Hepatocyte (in vitro differentiated cells): ENCODE results near the gene MEF2C. TPM values are rescaled to one million over a fixed set of nuclear protein-coding genes. Genes with fewer than 3 reads are reported as not detected.

ENCODE experiments used
- DNase-seq: peaks from one replicate; pipeline ENCODE4 v3.0.0-alpha.2; 2016; ENCODE audit warnings: low spot score
- H2AFZ ChIP-seq: fragments of 200-600 bp; sonication (generic); 2 replicates; pipeline ENCODE4 v1.6.0; 2016; ENCODE audit warnings: antibody characterized with exemption, mild to moderate bottlenecking
- H3K27ac ChIP-seq: fragments of 200-600 bp; sonication (generic); 2 replicates; pipeline ENCODE4 v1.5.1; 2016; ENCODE audit warnings: mild to moderate bottlenecking
- H3K27me3 ChIP-seq: fragments of 200-600 bp; sonication (generic); 2 replicates; pipeline ENCODE4 v1.6.1; 2016
- H3K36me3 ChIP-seq: fragments of 200-600 bp; sonication (generic); replicated peaks from 2 replicates; pipeline ENCODE4 v1.5.1; 2016; ENCODE audit warnings: low read depth; ENCODE audit not compliant: insufficient read depth
- H3K4me1 ChIP-seq: fragments of 200-600 bp; sonication (generic); 2 replicates; pipeline ENCODE4 v1.5.1; 2016; ENCODE audit warnings: mild to moderate bottlenecking, moderate library complexity; ENCODE audit not compliant: insufficient read depth
- H3K4me2 ChIP-seq: fragments of 200-600 bp; sonication (generic); 2 replicates; pipeline ENCODE4 v1.6.0; 2016
- H3K4me3 ChIP-seq: fragments of 200-600 bp; sonication (generic); 2 replicates; pipeline ENCODE4 v1.5.1; 2016; ENCODE audit warnings: mild to moderate bottlenecking
- H3K79me2 ChIP-seq: fragments of 200-600 bp; sonication (generic); 2 replicates; pipeline ENCODE4 v1.6.0; 2017; ENCODE audit warnings: mild to moderate bottlenecking
- H3K9me2 ChIP-seq: fragments of 200-600 bp; sonication (generic); replicated peaks from 2 replicates; pipeline ENCODE4 v1.6.0; 2017; ENCODE audit warnings: mild to moderate bottlenecking; ENCODE audit not compliant: insufficient read depth
- H3K9me3 ChIP-seq: fragments of 200-600 bp; sonication (generic); 2 replicates; pipeline ENCODE4 v1.5.1; 2016; ENCODE audit warnings: low read depth, mild to moderate bottlenecking
- H4K20me1 ChIP-seq: fragments of 200-600 bp; sonication (generic); 2 replicates; pipeline ENCODE4 v1.6.0; 2016; ENCODE audit warnings: mild to moderate bottlenecking; ENCODE audit not compliant: insufficient read depth, poor library complexity, severe bottlenecking
- EZH2 ChIP-seq: fragments of 200-600 bp; sonication (generic); IDR thresholded peaks from 2 replicates; pipeline ENCODE4 v1.6.1; 2016; ENCODE audit warnings: antibody characterized with exemption, mild to moderate bottlenecking, borderline replicate concordance
- EZH2phosphoT487 ChIP-seq: fragments of 200-600 bp; sonication (generic); IDR thresholded peaks from one replicate; pipeline ENCODE4 v1.6.1; 2018; ENCODE audit warnings: antibody characterized with exemption, mild to moderate bottlenecking, low read depth, moderate library complexity; ENCODE audit not compliant: unreplicated experiment, severe bottlenecking
- WGBS: methylation state at CpG from one replicate; pipeline ENCODE4 v1.1.6; 2016; ENCODE audit warnings: low lambda C conversion rate; ENCODE audit errors: missing lambda C conversion rate; 5-methylcytosine and 5-hydroxymethylcytosine counted together
- polyA plus RNA-seq: library from polyadenylated mRNA; unstranded; fragments of >200 nt; fragmentation: Nextera tagmentation; extraction: Ambion mirVana; gene quantifications from 2 replicates; pipeline ENCODE4 v1.2.1, GENCODE V29; 2016
- total RNA-seq: library from RNA; depleted of rRNA; stranded (reverse); fragments of >200 nt; gene quantifications from 2 replicates; pipeline ENCODE4 v1.2.3, GENCODE V29; 2014
- TF ChIP-seq, protein P1 (sequence below): fragments of 200-600 bp; sonication (generic); IDR thresholded peaks from 2 replicates; pipeline ENCODE4 v1.5.1; 2016; ENCODE audit warnings: antibody characterized with exemption, mild to moderate bottlenecking; ENCODE audit not compliant: poor library complexity

MEF2C gene
- total and polyA plus RNA-seq, 2 experiments from 2014 or later: 5.9 to 14.6 TPM

DNA sequence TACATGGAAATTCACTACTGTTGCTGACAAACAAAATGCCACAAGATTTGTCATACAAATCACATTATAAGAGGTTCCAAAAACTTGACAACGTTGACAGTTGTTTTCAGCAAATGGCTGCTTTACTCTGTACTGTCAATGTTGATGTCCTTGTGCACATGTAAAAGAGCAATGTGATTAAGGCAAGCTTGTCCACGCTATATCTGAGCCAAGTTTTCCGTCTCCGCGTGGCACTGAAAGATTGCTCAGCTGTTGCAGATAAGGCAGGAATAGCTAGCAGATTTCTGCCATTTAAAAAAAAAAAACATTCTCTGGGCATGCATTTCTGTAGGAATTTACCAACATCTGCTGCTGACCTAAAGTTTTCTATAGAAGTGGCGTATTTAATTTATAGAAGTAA is 46.4 kb upstream of the MEF2C start:
- peaks cover 7% of the 10 kb centered on the region for H3K4me1 ChIP-seq
- no peaks in the 10 kb centered on the region for H3K27me3 ChIP-seq
- TF ChIP-seq, protein P1, sequence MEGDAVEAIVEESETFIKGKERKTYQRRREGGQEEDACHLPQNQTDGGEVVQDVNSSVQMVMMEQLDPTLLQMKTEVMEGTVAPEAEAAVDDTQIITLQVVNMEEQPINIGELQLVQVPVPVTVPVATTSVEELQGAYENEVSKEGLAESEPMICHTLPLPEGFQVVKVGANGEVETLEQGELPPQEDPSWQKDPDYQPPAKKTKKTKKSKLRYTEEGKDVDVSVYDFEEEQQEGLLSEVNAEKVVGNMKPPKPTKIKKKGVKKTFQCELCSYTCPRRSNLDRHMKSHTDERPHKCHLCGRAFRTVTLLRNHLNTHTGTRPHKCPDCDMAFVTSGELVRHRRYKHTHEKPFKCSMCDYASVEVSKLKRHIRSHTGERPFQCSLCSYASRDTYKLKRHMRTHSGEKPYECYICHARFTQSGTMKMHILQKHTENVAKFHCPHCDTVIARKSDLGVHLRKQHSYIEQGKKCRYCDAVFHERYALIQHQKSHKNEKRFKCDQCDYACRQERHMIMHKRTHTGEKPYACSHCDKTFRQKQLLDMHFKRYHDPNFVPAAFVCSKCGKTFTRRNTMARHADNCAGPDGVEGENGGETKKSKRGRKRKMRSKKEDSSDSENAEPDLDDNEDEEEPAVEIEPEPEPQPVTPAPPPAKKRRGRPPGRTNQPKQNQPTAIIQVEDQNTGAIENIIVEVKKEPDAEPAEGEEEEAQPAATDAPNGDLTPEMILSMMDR: no peak
- TF ChIP-seq EZH2phosphoT487: no peak
- no peak for TF ChIP-seq EZH2
- no peaks in the 10 kb centered on the region for H3K79me2 ChIP-seq
- WGBS: 77% methylated on average over 6 of the region's 6 CpGs
- no peaks in the 10 kb centered on the region for H3K9me2 ChIP-seq
- H3K9me3 ChIP-seq: no peaks in the 10 kb centered on the region
- H3K4me3 ChIP-seq: no peak overlapping the region
- H3K4me2 ChIP-seq: no peak overlapping the region
- no peak for DNase-seq
- no peaks in the 10 kb centered on the region for H3K36me3 ChIP-seq
- H4K20me1 ChIP-seq: no peaks in the 10 kb centered on the region
- H3K27ac ChIP-seq: no peak overlapping the region
- H2AFZ ChIP-seq: no peak overlapping the region

GRCh38 chr5:88926774-88927173 is 43.8 kb upstream of the MEF2C start:
- H3K4me3 ChIP-seq: no peak overlapping the region
- no peaks in the 10 kb centered on the region for H3K9me3 ChIP-seq
- H3K27me3 ChIP-seq: no peaks in the 10 kb centered on the region
- no peaks in the 10 kb centered on the region for H4K20me1 ChIP-seq
- no peaks in the 10 kb centered on the region for H3K9me2 ChIP-seq
- DNase-seq: no peak
- H3K27ac ChIP-seq: no peak overlapping the region
- no peak overlapping the region for H2AFZ ChIP-seq
- H3K4me2 ChIP-seq: no peak overlapping the region
- no peaks in the 10 kb centered on the region for H3K36me3 ChIP-seq
- no peaks in the 10 kb centered on the region for H3K79me2 ChIP-seq
- peaks cover 7% of the 10 kb centered on the region for H3K4me1 ChIP-seq
- TF ChIP-seq EZH2phosphoT487 (no peak), EZH2 (no peak)
- TF ChIP-seq, protein P1: no peak
- WGBS: 75% methylated on average over 7 of the region's 7 CpGs

DNA sequence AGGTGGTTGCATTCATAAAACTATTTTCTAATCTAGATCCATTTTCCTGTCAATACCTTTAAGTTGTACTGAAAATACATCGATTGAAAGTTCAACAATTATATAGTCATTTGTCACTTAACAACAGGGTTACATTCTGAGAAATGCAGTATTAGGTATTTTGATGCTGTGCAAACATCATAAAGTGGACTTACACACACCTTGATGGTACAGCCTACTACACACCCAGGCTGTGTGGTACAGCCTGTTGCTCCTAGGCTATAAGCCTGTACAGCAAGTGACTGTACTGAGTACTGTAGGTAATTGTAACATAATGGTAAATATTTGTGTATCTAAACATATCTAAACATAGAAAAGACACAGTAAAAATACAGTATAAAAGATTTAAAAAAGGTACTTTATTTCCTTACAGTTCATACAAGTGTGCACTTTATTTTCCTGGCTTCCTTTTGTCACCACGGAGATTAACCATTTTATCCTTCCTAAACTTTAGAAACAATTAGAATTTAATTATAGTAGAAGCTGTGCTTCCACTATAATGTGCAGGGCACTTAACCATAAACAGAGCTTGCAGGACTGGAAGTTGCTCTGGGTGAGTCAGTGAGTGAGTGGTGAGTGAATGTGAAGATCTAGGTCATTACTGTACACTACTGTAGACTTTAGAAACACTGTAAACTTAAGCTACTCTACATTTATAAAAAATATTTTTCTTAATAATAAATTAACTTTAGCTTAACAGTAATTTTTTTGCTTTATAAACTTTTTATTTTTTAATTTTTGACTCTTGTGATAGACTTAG is 42.9 kb upstream of the MEF2C start:
- TF ChIP-seq EZH2: no peak
- TF ChIP-seq, protein P1: no peak
- Histone ChIP-seq H3K9me2 (no peaks in the 10 kb centered on the region), H4K20me1 (no peaks in the 10 kb centered on the region), H2AFZ (no peak overlapping the region), H3K4me1 (peaks cover 7% of the 10 kb centered on the region), H3K9me3 (no peaks in the 10 kb centered on the region), H3K4me2 (no peak overlapping the region), H3K79me2 (no peaks in the 10 kb centered on the region), H3K27me3 (no peaks in the 10 kb centered on the region), H3K27ac (no peak overlapping the region), H3K36me3 (no peaks in the 10 kb centered on the region), H3K4me3 (no peak overlapping the region)
- no peak for DNase-seq
- 53% methylated on average over 2 of the region's 2 CpGs for WGBS
